ENCODE measurements around the gene PIP5K1B.

The PIP5K1B gene

DNA sequence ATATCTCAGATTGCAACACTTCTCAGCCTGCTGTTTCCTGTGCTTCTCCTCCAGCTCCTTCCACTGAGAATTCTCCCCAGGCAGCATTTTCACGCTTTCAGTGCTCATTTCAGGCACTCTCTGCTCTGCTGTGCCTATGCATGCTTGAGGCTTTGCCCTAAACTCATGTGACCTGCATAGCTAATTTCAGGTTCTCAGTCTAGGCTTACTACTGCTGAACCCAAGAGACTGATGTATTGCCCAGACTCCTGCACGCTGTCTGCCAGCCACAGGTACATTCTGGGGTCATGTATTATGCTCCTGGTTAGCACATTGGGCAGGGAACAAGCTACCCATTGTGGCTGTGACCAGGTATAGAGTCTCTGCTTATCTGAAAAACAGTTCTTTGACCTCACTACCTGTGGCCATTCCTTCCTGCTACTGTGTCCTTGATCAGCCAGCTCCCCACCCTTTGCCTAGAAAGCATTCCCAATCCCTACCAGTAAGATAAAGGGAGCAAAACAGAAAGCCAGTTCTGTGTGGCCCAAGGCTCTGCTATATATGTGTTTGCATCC lies 34.7 kb downstream of the PIP5K1B start:
- DNase-seq (ENCODE audit: low read depth) = no peak

DNA sequence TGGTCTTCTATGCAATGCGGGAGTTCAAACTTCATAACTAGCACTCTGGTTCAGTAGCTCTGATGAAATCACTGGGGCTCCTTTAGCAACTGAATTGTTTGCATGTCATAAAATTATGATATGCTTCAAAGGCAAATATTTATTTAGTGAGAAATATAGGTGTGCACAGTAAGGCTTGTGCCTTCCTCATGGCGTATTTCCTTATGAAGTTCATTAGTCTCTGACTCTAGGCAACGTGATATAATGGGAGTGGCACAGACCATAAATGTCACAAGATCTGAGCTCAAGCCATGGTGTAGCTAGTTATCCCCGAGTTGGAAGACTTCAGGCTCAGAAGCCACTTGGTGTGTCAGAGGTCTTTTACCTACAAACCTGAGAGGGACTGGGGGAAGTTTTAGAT lies 35.5 kb downstream of the PIP5K1B start:
- DNase-seq (ENCODE audit: low read depth) = no peak

DNA sequence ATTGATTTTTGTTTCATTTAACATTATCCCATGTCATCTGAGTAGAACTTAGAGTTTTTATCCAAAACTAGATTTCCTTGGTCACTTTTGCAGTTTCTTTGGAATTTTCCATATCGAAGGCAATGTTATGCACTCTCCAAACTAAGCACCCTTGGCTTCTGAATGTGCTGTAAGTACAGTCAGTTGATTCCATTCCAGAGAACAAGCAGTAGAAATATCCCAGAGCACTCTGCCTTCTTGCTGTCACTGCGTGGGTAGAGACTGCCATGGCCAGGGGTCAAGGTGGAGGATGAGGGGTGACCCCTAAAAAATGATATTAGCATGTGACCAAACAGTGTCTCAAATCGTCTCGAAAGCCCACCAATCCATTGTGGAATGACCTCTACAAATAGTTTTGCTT lies 36.2 kb downstream of the PIP5K1B start:
- no peak for DNase-seq (ENCODE audit: low read depth)

DNA sequence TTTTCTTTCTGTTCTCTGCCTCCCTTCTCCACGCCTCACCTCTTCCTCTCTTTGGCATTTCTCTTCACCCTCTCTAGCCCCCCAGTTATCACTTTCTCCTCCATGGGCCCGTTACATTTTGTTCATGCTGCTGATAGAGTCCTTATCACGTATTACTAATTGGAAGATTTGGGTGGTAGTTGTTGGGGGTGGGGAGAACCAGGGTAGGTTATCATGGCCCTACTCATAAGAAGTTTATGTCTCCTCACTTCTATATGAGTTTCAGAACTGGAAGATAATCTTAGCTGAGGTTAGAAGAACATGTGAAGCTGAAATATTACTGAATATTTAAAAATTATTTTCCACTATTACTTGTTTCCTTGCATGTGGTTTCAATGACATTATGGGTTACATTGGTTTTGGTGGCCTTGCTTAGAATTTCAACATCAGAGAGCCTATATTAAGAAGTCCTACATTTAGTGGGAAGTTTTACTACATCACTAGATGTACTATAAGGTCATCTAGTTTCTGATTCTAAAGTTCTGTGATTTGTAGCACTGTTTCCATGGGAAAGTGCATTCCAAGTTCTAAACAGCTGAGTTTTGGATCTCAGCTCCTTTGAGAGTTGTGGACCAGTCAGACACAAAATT lies 36.8 kb downstream of the PIP5K1B start:
- DNase-seq (ENCODE audit: low read depth) = no peak

DNA sequence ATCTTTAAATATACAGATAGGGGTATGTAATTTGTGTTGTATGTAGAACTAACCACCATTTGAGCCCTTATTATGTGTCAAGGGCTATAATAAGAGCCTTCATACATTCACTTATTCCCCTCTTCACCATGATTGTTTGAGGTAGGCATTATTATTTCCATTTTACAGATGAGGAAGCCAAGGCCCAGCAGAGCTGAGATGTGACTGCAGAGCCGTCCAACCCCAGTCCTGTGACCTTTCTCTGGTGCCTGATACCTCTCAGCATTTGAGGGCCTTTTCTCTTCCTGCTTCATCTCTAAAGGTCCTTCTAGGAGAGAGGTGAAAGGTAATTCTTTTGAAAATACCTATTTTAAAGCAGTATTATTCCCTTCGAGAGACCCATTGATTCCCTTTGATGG lies 37.3 kb downstream of the PIP5K1B start:
- no peak for DNase-seq (ENCODE audit: low read depth)

DNA sequence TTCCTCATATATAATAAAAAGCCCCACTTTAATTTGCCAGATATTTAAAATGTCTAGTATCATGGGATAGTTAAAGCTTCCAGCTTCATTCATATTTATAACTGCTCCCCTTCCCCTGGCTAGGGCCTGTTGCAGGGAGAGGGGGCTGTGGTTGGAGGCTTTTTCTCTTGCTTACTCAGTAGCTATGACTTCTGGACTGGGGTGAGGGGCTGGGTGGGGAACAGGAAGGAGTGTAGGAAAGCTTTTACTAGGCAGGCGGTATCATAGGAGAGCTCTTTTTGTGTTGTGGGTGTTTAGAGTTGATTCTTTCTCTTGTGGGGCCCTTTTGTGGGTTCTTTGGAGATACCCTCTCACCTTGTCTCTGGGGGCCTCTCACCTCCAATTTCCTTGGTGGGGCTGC lies 39.4 kb downstream of the PIP5K1B start:
- DNase-seq (ENCODE audit: low read depth) = no peak

DNA sequence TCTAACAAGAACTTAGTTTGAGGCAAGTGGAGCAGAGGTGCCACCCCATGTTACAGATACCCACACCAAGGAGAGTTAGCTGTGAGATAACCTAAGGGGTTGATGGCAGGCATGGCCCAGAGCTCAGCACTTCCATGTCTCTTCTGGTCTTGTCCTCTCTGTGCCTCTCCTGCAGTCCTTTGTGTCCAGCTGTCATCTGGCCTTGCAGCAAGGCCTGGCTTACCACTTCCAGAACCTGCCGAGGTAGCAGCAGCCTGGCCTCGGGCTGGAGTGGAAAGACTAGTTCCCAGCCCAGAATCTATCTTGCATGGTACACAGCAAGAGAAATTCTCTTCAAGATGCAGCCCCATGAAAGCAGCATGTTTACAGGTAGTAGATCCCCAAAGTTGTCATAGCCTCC lies 41.5 kb downstream of the PIP5K1B start:
- DNase-seq (ENCODE audit: low read depth) = no peak

DNA sequence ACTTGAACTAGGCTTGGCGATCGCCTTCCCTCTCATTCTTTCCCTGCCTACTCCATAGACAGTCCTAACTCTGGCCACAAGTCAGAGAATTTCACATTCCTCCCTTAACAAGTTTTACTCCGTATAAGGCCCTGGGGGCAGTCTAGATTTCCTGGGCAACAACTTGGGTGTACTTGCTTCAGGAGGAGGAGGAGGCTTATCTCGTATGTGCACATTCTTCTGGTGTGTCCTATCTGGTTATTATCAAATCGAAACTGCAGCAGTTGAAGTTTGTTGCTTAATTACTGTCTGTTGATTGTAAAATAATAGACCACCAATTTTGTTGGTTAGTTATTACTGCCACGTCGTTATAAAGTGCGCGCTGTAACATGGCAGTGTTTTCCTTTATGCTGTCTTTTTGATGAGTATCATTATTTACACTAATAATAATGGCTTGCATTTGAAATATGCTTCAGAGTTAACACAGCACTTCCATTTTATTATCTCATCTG lies 42.0 kb downstream of the PIP5K1B start:
- no peak for DNase-seq (ENCODE audit: low read depth)

DNA sequence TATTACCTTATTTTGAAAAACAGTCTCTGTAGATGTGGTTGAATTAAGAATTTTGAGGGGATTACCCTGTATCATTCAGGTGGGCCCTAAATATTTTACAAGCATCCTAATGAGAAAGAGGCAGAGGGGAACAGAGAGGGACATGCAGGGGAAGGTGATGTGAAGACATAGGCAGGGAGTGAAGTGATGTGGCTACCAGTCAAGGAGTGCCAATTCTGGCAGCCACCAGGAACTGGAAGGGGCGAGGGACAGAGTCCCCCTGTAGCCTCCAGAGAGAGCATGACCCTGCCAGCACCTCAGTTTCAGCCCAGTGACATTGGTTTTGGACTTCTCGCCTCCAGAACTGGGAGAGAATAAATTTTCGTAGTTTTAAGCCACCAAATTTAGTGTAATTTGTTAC lies 44.1 kb downstream of the PIP5K1B start:
- no peak for DNase-seq (ENCODE audit: low read depth)

DNA sequence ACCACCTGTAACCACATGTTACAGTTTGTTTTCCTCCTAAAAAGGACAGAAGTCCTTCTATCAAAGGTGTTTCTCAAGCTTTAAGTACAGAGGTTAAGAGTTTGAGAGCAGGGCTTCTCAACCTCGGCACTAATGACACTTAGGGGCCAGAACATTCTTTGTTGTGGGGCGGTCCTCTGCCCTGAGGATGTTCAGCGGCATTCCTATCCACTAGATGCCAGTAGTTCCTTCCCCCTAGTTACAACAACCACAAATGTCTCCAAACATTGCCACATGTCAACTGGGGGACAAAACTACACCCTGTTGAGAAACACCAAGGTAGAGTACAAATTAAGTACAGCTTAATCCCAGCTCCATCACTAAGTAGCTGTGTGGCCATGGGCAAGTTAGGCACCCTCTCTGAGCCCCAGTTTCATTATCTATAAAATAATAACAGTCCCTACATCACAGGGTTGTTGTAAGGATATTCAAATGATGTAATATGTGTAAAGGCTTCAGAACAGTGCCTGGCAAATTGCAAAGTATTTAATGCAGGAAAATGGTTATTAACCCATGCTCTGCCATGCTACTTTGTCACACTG lies 44.6 kb downstream of the PIP5K1B start:
- DNase-seq (ENCODE audit: low read depth) = no peak

DNA sequence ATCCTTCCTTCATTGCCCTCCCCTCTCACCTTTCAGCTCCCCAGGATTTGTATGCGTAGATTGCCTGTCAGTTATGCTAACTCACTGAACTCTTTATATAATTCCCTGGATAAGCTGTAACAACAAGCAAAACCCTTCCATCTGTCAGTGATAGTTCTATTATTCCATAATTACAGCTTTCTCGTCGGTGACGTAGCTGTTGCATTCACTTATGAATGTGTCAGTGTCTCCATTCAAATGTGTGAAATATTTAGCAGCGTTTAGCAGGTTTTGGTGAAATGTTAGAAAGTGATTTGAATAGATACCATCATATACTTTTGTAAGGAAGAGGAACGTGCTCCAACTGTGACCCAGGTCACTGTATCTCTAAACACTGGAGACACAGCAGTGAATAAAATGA lies 45.2 kb downstream of the PIP5K1B start:
- no peak for DNase-seq (ENCODE audit: low read depth)

DNA sequence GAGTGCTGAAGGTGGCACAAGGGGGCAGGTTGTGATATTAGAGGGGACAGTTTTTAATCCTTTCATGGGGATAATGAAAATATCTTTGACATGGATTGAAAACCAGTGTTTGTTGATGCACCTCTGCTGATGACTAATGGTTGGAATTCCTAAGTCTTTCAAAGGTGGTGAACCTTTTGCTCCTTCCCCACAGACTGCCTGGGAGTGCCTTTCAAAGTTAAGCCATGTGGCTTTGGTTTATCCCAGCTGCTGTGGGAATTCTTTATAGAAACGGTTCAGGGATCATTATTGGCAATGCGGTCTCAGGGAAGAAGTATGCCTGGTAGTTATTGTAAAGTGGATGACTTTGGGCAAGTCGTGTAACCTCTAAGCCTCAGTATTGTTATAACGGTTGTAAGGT lies 45.7 kb downstream of the PIP5K1B start:
- DNase-seq (ENCODE audit: low read depth) = no peak

DNA sequence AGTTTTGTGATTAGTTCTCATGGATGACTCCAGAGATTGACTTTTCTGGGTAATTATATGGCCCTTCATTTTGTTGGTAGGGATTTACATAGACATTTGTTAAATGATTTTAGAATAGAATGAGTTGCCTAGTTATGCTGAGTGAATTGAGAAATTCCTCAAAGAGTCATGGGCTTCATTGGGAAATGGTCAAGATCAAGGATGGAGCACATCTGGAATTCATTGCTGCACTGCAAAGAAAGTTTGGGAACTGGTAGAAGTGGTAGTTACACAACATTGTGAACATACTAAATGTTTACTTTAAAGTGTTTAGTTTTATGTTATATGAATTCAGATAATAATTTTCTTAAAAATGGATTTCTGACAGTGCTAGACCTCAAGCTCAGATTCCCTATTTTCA lies 46.5 kb downstream of the PIP5K1B start:
- no peak for DNase-seq (ENCODE audit: low read depth)

DNA sequence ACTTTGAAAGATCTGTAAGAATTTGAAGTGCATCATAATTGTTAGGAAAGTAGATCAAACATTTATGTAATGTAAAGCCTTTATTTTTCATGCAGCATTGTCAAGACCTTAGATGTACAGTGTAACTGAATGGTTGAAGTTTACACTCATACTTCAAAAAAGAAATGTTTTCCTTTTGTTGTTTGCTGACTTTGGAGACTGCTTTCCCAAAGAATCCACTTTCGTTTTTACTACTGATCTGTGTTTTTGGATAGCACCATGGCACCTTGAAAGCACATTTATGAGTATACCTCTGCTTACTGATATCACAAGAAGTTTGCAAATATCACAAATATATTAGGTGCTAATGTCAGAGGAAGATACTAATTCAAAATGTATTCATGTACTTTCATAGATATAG lies 50.0 kb downstream of the PIP5K1B start:
- DNase-seq (ENCODE audit: low read depth) = no peak

DNA sequence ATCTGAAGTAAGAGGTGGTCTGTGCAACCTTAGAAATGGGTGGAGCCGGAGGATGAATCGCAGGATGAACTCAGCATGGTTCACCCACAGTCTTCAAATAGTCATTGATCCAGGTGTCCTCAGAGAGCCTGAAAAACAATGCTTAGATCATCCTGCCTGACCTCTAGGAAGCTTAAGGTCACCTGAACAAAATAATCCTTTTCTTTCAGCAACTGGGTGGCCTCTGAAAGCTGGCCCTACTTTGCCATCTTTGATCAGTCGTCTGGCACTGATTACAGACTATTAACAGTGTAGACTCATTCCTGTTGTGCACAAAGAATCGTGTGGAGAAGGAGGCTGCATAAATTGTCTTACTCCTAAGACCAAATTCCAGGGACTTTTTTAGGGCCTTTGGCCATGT lies 50.7 kb downstream of the PIP5K1B start:
- DNase-seq (ENCODE audit: low read depth) = no peak

DNA sequence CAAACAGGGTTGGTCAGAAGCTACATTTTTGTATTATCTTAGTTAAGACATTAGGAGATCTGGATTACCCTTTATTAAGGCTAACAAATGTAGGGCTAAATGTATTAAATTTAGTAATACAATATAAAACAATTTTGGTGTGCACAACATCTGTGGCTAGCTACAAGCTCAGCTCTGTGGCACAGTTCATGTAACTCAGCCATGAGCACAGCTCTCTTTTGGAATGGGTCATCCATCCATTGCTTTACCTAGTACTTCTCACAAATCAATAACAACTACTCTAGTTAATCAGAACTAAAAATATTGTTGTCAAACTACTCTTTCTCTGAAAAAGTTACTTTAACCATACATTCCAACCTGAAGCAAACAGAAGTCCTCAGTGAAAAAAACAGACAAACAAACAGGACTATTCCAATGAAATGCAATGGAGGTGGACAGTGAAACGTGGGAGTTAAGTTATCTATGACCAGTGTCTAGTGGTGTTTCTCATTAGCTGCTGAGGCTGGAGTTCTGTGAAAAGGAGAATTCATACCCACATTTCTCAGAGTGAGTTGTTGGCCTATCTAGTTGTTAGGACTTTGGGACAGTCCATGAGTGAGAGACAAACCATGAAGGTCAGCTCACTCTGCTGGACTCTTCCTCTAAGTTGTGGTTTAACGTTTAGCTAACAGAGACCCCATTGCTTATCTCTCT lies 55.1 kb downstream of the PIP5K1B start:
- no peak for DNase-seq (ENCODE audit: low read depth)

DNA sequence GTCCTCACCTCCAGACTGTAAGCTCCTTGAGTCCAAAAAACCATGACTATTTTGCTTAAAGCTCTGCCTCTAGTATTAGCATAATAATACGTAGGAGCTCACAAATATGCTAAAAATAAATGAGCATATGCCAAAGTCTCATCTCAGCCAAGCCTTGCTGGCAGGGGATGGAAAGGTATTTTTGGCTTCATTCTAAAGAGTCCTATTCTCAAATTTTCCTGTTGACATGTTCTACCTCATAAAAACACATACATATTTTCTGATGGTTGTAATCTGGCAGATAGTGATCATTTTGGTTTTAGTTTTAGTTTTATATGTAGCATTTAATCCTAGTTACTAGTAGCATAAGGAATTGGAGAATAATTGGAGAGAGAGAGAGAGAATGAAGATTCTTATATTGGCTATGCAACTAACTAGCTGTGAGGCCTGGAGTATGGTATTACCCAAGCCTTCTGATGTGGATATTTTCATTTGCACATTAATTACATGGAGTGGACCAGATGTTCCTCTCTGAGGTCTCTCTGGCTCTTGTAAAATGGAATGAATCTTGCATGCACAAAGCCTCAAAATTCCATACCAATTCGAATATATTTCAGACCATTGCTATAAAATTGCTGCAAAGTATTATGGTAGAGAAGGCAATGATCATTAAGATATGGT lies 55.8 kb downstream of the PIP5K1B start:
- no peak for DNase-seq (ENCODE audit: low read depth)

DNA sequence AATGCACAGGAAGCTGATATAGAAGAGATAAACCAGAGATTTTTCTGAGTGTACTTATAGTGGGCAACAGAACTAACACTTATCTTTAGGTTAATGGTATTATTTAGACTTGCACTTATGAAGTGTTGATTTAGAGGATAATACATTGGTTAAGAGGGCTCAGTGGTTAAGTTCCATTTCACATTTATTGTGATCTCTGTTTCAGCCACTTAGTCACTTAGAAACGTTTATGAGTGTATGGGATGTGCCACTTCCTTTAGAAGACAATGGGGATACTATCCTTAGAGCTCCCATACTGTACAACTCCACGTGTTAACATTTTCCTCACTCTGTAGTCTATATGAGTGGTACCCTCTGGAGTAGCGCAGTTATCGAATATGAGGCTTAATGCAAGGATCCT lies 57.5 kb downstream of the PIP5K1B start:
- DNase-seq (ENCODE audit: low read depth) = no peak

DNA sequence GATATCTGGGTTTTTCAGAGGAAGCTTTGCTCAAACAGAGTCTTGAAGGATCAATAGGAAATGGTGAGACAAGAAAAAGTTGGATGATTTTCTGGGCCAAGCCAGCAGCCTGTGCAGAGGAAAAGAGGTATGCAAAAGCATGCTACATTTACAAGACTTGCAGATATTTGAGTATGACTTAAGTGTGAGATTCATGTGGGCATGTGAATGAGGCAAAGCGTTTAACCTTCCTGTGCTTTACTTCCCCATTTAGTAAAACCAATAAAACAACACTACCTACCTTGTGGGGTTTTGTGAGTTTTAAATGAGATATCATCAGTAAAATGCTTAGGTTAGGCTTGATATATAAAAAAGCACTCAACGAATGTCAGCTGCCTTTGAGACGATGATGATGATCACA lies 58.1 kb downstream of the PIP5K1B start:
- DNase-seq (ENCODE audit: low read depth) = no peak

DNA sequence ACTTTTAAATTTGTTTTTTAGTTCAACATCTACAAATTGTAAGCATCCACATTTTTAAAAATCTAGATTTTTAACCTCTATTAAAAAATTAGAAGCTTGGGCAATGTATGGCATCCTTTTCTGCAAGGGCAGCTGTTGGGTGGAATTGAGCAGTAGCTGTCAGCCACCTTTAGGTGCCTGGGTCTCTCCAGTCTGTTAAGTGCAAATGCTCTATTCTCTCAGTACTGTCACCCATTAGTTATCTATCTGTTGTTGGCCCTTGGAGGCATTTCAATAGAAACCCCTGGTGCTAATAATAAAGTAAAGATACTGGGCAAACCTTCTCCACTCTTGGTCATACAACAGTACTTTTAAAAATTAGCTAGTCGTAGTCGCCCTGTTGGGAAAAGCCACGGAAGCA lies 63.6 kb downstream of the PIP5K1B start:
- DNase-seq (ENCODE audit: low read depth) = no peak

DNA sequence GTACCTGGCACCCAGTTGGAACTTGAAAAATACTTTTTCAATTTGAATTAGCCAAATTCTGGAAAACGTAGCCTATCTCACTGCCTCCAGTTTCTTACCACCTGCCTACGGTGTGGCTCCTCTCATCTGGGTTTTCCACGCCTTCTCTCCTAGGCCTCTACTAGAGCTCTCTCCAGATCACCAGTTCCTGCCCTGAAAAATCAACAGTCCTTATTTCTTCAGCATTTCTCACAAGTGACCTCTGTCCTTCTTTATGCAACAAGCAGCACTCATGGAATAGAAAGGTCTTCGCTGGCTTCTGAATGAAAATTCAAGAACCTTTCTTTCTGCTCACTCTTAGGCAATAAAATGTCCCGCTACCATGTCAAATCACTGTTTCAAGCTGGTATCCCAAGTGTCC lies 64.8 kb downstream of the PIP5K1B start:
- DNase-seq (ENCODE audit: low read depth) = no peak

DNA sequence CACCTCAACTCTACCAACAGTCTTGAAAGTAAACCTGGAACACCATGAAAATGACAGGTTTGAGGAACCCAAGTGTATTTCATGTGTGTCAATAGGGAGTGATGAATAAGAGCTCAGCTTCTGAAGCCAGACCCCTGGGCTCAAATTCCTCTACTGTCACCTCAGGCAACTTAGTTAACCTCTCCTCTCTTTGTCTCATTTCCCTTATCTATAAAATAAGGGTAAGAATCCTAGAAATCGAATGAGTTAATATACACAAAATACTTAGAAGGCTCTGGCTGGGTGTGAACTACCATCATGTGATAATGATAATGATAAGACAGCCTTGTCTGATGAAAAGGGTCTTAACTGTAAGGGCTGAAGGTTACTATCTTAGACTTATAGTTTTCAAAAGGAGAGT lies 66.3 kb downstream of the PIP5K1B start:
- DNase-seq (ENCODE audit: low read depth) = no peak

Measured in HS-27A (cell line).